Gastroesophageal sphincter (tissue), 3 donors: ENCODE measurements around the gene COX5A.

ENCODE experiments used
- POLR2A ChIP-seq, 2 donors: fragments of 450-650 bp; IDR thresholded peaks; one replicate each; pipeline ENCODE4 v1.6.1; 2017; ENCODE audit warnings: antibody characterized with exemption in 2 of 2, mild to moderate bottlenecking in 2 of 2, moderate library complexity in 1 of 2
- TF ChIP-seq, protein P1 (sequence below), 4 experiments: fragments of 200-600 bp in 2 of 4; fragments of 450-650 bp in 2 of 4; sonication (generic) in 1 of 4; IDR thresholded peaks; one replicate each; pipeline ENCODE4 v1.5.1; 2017 to 2019; ENCODE audit warnings: antibody characterized with exemption in 4 of 4, mild to moderate bottlenecking in 2 of 4, moderate library complexity in 2 of 4

DNA sequence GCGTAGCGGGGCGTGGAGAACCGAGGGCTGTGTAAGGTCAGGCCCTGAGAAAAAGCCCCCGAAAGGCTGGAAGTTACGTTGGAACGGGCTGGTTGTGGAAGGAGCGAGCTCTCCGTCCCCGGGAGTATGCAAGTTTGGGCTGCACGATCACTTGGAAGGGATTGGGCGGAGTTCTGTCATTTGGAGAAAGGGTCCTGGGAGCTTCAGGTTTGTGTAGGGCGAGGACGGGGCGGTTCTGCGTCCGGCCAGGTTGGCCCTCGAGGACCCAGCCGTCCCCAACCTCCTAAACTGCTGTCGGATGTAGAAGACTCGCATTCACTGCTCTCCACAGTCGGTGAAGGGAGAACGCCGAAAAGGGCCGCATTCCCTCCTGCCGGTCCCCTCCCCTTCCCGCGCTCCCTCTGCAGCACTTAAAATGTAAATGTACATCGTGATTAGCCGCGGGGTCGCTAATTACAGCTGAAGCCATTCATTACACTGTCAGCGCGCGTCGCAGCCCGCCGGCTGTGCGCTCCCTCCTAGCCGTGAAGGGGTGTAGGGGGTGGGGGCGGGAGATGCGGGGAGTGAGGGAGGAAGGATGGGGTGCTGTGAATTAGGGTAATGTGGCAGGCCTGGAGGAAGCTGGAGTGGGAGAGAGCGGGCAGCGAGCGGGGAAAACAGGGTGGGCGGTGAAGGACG is 21.2 kb upstream of the COX5A start:
- no peak for TF ChIP-seq POLR2A (IDR thresholded peaks at IDR 0.05)
- TF ChIP-seq, protein P1, sequence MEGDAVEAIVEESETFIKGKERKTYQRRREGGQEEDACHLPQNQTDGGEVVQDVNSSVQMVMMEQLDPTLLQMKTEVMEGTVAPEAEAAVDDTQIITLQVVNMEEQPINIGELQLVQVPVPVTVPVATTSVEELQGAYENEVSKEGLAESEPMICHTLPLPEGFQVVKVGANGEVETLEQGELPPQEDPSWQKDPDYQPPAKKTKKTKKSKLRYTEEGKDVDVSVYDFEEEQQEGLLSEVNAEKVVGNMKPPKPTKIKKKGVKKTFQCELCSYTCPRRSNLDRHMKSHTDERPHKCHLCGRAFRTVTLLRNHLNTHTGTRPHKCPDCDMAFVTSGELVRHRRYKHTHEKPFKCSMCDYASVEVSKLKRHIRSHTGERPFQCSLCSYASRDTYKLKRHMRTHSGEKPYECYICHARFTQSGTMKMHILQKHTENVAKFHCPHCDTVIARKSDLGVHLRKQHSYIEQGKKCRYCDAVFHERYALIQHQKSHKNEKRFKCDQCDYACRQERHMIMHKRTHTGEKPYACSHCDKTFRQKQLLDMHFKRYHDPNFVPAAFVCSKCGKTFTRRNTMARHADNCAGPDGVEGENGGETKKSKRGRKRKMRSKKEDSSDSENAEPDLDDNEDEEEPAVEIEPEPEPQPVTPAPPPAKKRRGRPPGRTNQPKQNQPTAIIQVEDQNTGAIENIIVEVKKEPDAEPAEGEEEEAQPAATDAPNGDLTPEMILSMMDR (IDR thresholded peaks at IDR 0.05) = no peak
